MM.1S (cell line): ENCODE data around the gene INTS7.

Experiments used
- DNase-seq: peaks from one replicate; pipeline ENCODE4 v3.0.0-alpha.2; 2015
- H2AFZ ChIP-seq: fragments of 300-600 bp; sonication (generic); 2 replicates; pipeline ENCODE4 v1.6.0; 2016; ENCODE audit warnings: antibody characterized with exemption, low read length
- H3F3A ChIP-seq: fragments of 300-600 bp; sonication (generic); 2 replicates; pipeline ENCODE4 v1.6.1; 2016; ENCODE audit warnings: mild to moderate bottlenecking, antibody characterized with exemption, low read length, moderate library complexity, mixed read lengths; ENCODE audit not compliant: insufficient read depth
- H3K27ac ChIP-seq: fragments of 300-600 bp; sonication (generic); 2 replicates; pipeline ENCODE4 v1.5.1; 2016; ENCODE audit warnings: mild to moderate bottlenecking, low read length
- H3K27me3 ChIP-seq: fragments of 300-600 bp; sonication (generic); replicated peaks from 2 replicates; pipeline ENCODE4 v1.6.0; 2016; ENCODE audit warnings: low read length; ENCODE audit not compliant: insufficient read depth
- H3K36me3 ChIP-seq: fragments of 300-600 bp; sonication (generic); replicated peaks from 2 replicates; pipeline ENCODE4 v1.6.1; 2016; ENCODE audit warnings: mild to moderate bottlenecking, low read length, mixed read lengths; ENCODE audit not compliant: insufficient read depth
- H3K4me1 ChIP-seq: fragments of 300-600 bp; sonication (generic); 2 replicates; pipeline ENCODE4 v1.6.1; 2016; ENCODE audit warnings: low read length, mixed read lengths
- H3K4me2 ChIP-seq: fragments of 300-600 bp; sonication (generic); 2 replicates; pipeline ENCODE4 v1.6.0; 2016; ENCODE audit warnings: low read depth, low read length
- H3K4me3 ChIP-seq: fragments of 300-600 bp; sonication (generic); 2 replicates; pipeline ENCODE4 v1.5.1; 2016; ENCODE audit warnings: low read length, mixed read lengths
- H3K79me2 ChIP-seq: fragments of 300-600 bp; sonication (generic); 2 replicates; pipeline ENCODE4 v1.6.1; 2016; ENCODE audit warnings: mixed run types, low read length, mixed read lengths
- H3K9ac ChIP-seq: fragments of 300-600 bp; sonication (generic); 2 replicates; pipeline ENCODE4 v1.6.1; 2016; ENCODE audit warnings: low read length, mixed read lengths
- H3K9me2 ChIP-seq: fragments of 300-600 bp; sonication (generic); replicated peaks from 2 replicates; pipeline ENCODE4 v1.6.1; 2016; ENCODE audit warnings: mild to moderate bottlenecking, low read length, mixed read lengths; ENCODE audit not compliant: insufficient read depth
- H3K9me3 ChIP-seq: fragments of 300-600 bp; sonication (generic); replicated peaks from 2 replicates; pipeline ENCODE4 v1.6.1; 2016; ENCODE audit warnings: mild to moderate bottlenecking, low read length, mixed read lengths; ENCODE audit not compliant: insufficient read depth
- H4K20me1 ChIP-seq: fragments of 300-600 bp; sonication (generic); 2 replicates; pipeline ENCODE4 v1.6.1; 2016; ENCODE audit warnings: mild to moderate bottlenecking, low read length, moderate library complexity, mixed read lengths; ENCODE audit not compliant: insufficient read depth
- CTCF ChIP-seq: fragments of 300-600 bp; sonication (generic); IDR thresholded peaks from 2 replicates; pipeline ENCODE4 v1.5.1; 2016; ENCODE audit warnings: antibody characterized with exemption, low read length, mixed read lengths
- EZH2 ChIP-seq: fragments of 300-600 bp; sonication (generic); optimal IDR thresholded peaks from 2 replicates; pipeline ENCODE3; 2017; ENCODE audit warnings: low read depth, mild to moderate bottlenecking, antibody characterized with exemption, low read length, mixed read lengths
- EZH2phosphoT487 ChIP-seq: fragments of 300-600 bp; sonication (generic); IDR thresholded peaks from 2 replicates; pipeline ENCODE4 v1.6.1; 2018; ENCODE audit warnings: antibody characterized with exemption, low read length

Gene INTS7

GRCh38 chr1:211928993-211929637 is 106.2 kb downstream of the INTS7 start:
- no peak overlapping the region for H2AFZ ChIP-seq

GRCh38 chr1:211928290-211928801 is 107.0 kb downstream of the INTS7 start:
- no peak for DNase-seq
- H3K9ac ChIP-seq: no peak overlapping the region
- H3K36me3 ChIP-seq: no peaks in the 10 kb centered on the region
- no peaks in the 10 kb centered on the region for H3K9me3 ChIP-seq
- H3K79me2 ChIP-seq: no peaks in the 10 kb centered on the region
- H4K20me1 ChIP-seq: no peaks in the 10 kb centered on the region
- no peak overlapping the region for H3K4me3 ChIP-seq
- H3K27ac ChIP-seq: no peak overlapping the region
- peaks cover 5% of the 10 kb centered on the region; the same call in 1 of the 2 replicates for H3F3A ChIP-seq
- TF ChIP-seq EZH2phosphoT487 (no peak), CTCF (no peak), EZH2 (no peak)
- no peak overlapping the region for H3K4me2 ChIP-seq
- no peaks in the 10 kb centered on the region for H3K9me2 ChIP-seq
- no peak overlapping the region for H2AFZ ChIP-seq
- H3K27me3 ChIP-seq: no peaks in the 10 kb centered on the region
- H3K4me1 ChIP-seq: peaks cover 3% of the 10 kb centered on the region

More at GRCh38 chr1:211928993-211929637, 106.2 kb downstream of the INTS7 start:
- TF ChIP-seq EZH2: no peak
- no peak for TF ChIP-seq CTCF
- no peak for TF ChIP-seq EZH2phosphoT487
- Histone ChIP-seq H3K9ac (no peak overlapping the region), H3K79me2 (no peaks in the 10 kb centered on the region), H3K27ac (no peak overlapping the region), H3K9me3 (no peaks in the 10 kb centered on the region), H3F3A (peaks cover 5% of the 10 kb centered on the region; the same call in 1 of the 2 replicates), H3K4me1 (peaks cover 3% of the 10 kb centered on the region), H3K36me3 (no peaks in the 10 kb centered on the region), H3K9me2 (no peaks in the 10 kb centered on the region), H4K20me1 (no peaks in the 10 kb centered on the region), H3K27me3 (no peaks in the 10 kb centered on the region), H3K4me3 (no peak overlapping the region), H3K4me2 (no peak overlapping the region)
- DNase-seq: no peak

- H3K9me3 ChIP-seq: no peaks in the 10 kb centered on the region
- no peak overlapping the region; the same call in 1 of the 2 replicates for H2AFZ ChIP-seq
- TF ChIP-seq EZH2 (no peak), CTCF (0 out of 2 replicates have a peak, but pooled peaks have one; percentile 5)
- peak; percentile 91 for DNase-seq
- no peak overlapping the region for H3K9ac ChIP-seq
- peaks cover 3% of the 10 kb centered on the region for H3K4me1 ChIP-seq
- no peaks in the 10 kb centered on the region for H3K79me2 ChIP-seq
- H3K4me3 ChIP-seq: no peak overlapping the region
- H3K4me2 ChIP-seq: peak overlapping the region; percentile 12; the same call in 1 of the 2 replicates
- no peaks in the 10 kb centered on the region for H3K36me3 ChIP-seq
- H3K27ac ChIP-seq: no peak overlapping the region
- H3K9me2 ChIP-seq: no peaks in the 10 kb centered on the region
- H3F3A ChIP-seq: peaks cover 5% of the 10 kb centered on the region; the same call in 1 of the 2 replicates
- no peaks in the 10 kb centered on the region for H4K20me1 ChIP-seq
- no peaks in the 10 kb centered on the region for H3K27me3 ChIP-seq
Observed at GRCh38 chr1:211925016-211925415, 110.3 kb downstream of the INTS7 start.
